ENCODE results near the gene LMX1B.

The LMX1B gene

GRCh38 chr9:126633881-126634558 lies 20.3 kb downstream of the LMX1B start:
- Histone ChIP-seq H3K4me1 (ENCODE audit: control insufficient read depth, low read length) (peaks cover 3% of the 10 kb centered on the region; the same call in 1 of the 2 replicates), H3K9me2 (replicated peaks; ENCODE audit: control insufficient read depth, low read length) (no peaks in the 10 kb centered on the region), H3K4me3 (ENCODE audit: low read length) (no peak overlapping the region), H4K20me1 (ENCODE audit: control insufficient read depth, insufficient read depth, low read depth, low read length) (no peaks in the 10 kb centered on the region), H3K27me3 (ENCODE audit: control insufficient read depth, low read length) (peaks cover 39% of the 10 kb centered on the region), H3K27ac (ENCODE audit: low read depth, low read length) (no peak overlapping the region), H3F3A (ENCODE audit: control insufficient read depth, insufficient read depth) (no peaks in the 10 kb centered on the region), H3K9me3 (ENCODE audit: control insufficient read depth, insufficient read depth, low read length) (no peaks in the 10 kb centered on the region), H3K79me2 (ENCODE audit: control insufficient read depth, low read length) (no peaks in the 10 kb centered on the region), H3K36me3 (ENCODE audit: control insufficient read depth, low read length) (no peaks in the 10 kb centered on the region), H3K4me2 (ENCODE audit: low read length) (no peak overlapping the region)
- TF ChIP-seq EZH2phosphoT487 (IDR thresholded peaks at IDR 0.05; ENCODE audit: borderline replicate concordance, low read length) (no peak), CTCF (IDR thresholded peaks at IDR 0.05; ENCODE audit: low read depth, low read length, poor library complexity, severe bottlenecking) (no peak)

GRCh38 chr9:126635061-126635460 lies 21.3 kb downstream of the LMX1B start:
- Histone ChIP-seq H3K9me3 (ENCODE audit: control insufficient read depth, insufficient read depth, low read length) (no peaks in the 10 kb centered on the region), H3K4me1 (ENCODE audit: control insufficient read depth, low read length) (peaks cover 3% of the 10 kb centered on the region; the same call in 1 of the 2 replicates), H3K27ac (ENCODE audit: low read depth, low read length) (no peak overlapping the region), H3K27me3 (ENCODE audit: control insufficient read depth, low read length) (peaks cover 39% of the 10 kb centered on the region), H3K9me2 (replicated peaks; ENCODE audit: control insufficient read depth, low read length) (no peaks in the 10 kb centered on the region), H3K4me2 (ENCODE audit: low read length) (no peak overlapping the region), H3K4me3 (ENCODE audit: low read length) (no peak overlapping the region), H3K36me3 (ENCODE audit: control insufficient read depth, low read length) (no peaks in the 10 kb centered on the region), H4K20me1 (ENCODE audit: control insufficient read depth, insufficient read depth, low read depth, low read length) (no peaks in the 10 kb centered on the region), H3K79me2 (ENCODE audit: control insufficient read depth, low read length) (no peaks in the 10 kb centered on the region), H3F3A (ENCODE audit: control insufficient read depth, insufficient read depth) (no peaks in the 10 kb centered on the region)
- TF ChIP-seq EZH2phosphoT487 (IDR thresholded peaks at IDR 0.05; ENCODE audit: borderline replicate concordance, low read length) (no peak), CTCF (IDR thresholded peaks at IDR 0.05; ENCODE audit: low read depth, low read length, poor library complexity, severe bottlenecking) (no peak)

- Histone ChIP-seq H3K36me3 (ENCODE audit: control insufficient read depth, low read length) (no peaks in the 10 kb centered on the region), H3K4me3 (ENCODE audit: low read length) (no peak overlapping the region), H3K79me2 (ENCODE audit: control insufficient read depth, low read length) (no peaks in the 10 kb centered on the region), H4K20me1 (ENCODE audit: control insufficient read depth, insufficient read depth, low read depth, low read length) (no peaks in the 10 kb centered on the region), H3F3A (ENCODE audit: control insufficient read depth, insufficient read depth) (no peaks in the 10 kb centered on the region), H3K9me3 (ENCODE audit: control insufficient read depth, insufficient read depth, low read length) (no peaks in the 10 kb centered on the region), H3K4me2 (ENCODE audit: low read length) (no peak overlapping the region), H3K9me2 (replicated peaks; ENCODE audit: control insufficient read depth, low read length) (no peaks in the 10 kb centered on the region), H3K27ac (ENCODE audit: low read depth, low read length) (no peak overlapping the region), H3K4me1 (ENCODE audit: control insufficient read depth, low read length) (no peaks in the 10 kb centered on the region), H3K27me3 (ENCODE audit: control insufficient read depth, low read length) (peaks cover 37% of the 10 kb centered on the region)
- TF ChIP-seq EZH2phosphoT487 (IDR thresholded peaks at IDR 0.05; ENCODE audit: borderline replicate concordance, low read length) (no peak), CTCF (IDR thresholded peaks at IDR 0.05; ENCODE audit: low read depth, low read length, poor library complexity, severe bottlenecking) (no peak)
These were observed 22.1 kb downstream of the LMX1B start for GRCh38 chr9:126635661-126636439.
